ENCODE results near the gene ZNF138.

GRCh38 chr7:64881461-64882287 lies 87.4 kb downstream of the ZNF138 start:
- no peak for TF ChIP-seq POLR2A (IDR thresholded peaks at IDR 0.05; ENCODE audit: low read depth, low read length)
- TF ChIP-seq POLR2AphosphoS5 (IDR thresholded peaks at IDR 0.05; ENCODE audit: low read depth, low read length), result no peak

Data from GM12891 (cell line).